HepG2 (cell line): Measurements from ENCODE around the gene SRSF10. TPM values are rescaled to one million over a fixed set of nuclear protein-coding genes. Genes with fewer than 3 reads are reported as not detected.

Source experiments
- ARNT2 ChIP-seq: sonication (generic); formaldehyde crosslinking; IDR thresholded peaks from 2 replicates; pipeline ENCODE4 v1.8.0; 2022; ENCODE audit warnings: mild to moderate bottlenecking, low read depth, missing genetic modification reagents, moderate library complexity
- CHD2 ChIP-seq: IDR thresholded peaks from 2 replicates; pipeline ENCODE4 v1.6.1; 2011; ENCODE audit warnings: low read depth, low read length, improper control_type of control experiment
- CREB1 ChIP-seq, 2 experiments: fragments of 450-650 bp in 1 of 2; IDR thresholded peaks; 2 replicates each; pipeline ENCODE4 v1.6.1; 2016 to 2017; ENCODE audit warnings: control low read depth in 1 of 2, mild to moderate bottlenecking in 1 of 2, missing compliant biosample characterization in 1 of 2, missing genetic modification characterization in 1 of 2
- ELF1 ChIP-seq: sonication (generic); formaldehyde crosslinking; IDR thresholded peaks from 2 replicates; pipeline ENCODE4 v1.4.0; 2020; ENCODE audit warnings: missing genetic modification reagents
- FOSL2 ChIP-seq: sonication (generic); formaldehyde crosslinking; IDR thresholded peaks from 2 replicates; pipeline ENCODE4 v1.4.0; 2020; ENCODE audit warnings: missing genetic modification reagents
- FOXK2 ChIP-seq: fragments of 450-650 bp; IDR thresholded peaks from 2 replicates; pipeline ENCODE4 v1.6.1; 2016
- HNF4A ChIP-seq: sonication (generic); formaldehyde crosslinking; IDR thresholded peaks from 2 replicates; pipeline ENCODE4 v1.4.0; 2020; ENCODE audit warnings: missing genetic modification reagents
- ISL2 ChIP-seq: sonication (generic); formaldehyde crosslinking; IDR thresholded peaks from 2 replicates; pipeline ENCODE4 v1.5.0; 2020; ENCODE audit warnings: missing genetic modification reagents
- KDM3A ChIP-seq: IDR thresholded peaks from 2 replicates; pipeline ENCODE4 v1.6.1; 2018; ENCODE audit warnings: low read depth, missing compliant biosample characterization
- MAF1 ChIP-seq: sonication (generic); formaldehyde crosslinking; IDR thresholded peaks from 2 replicates; pipeline ENCODE4 v1.5.0; 2020; ENCODE audit warnings: missing genetic modification reagents, borderline replicate concordance
- MAZ ChIP-seq, 2 experiments: sonication (generic) in 1 of 2; formaldehyde crosslinking in 1 of 2; IDR thresholded peaks; 2 replicates each; pipeline versions ENCODE4 v1.5.0 to v1.6.1; 2012 to 2020; ENCODE audit warnings: low read depth in 2 of 2, mild to moderate bottlenecking in 2 of 2, borderline replicate concordance in 1 of 2, improper control_type of control experiment in 1 of 2, low read length in 1 of 2, missing genetic modification reagents in 1 of 2, moderate library complexity in 1 of 2
- PRMT3 ChIP-seq: sonication (generic); formaldehyde crosslinking; IDR thresholded peaks from 2 replicates; pipeline ENCODE4 v1.8.1; 2022; ENCODE audit warnings: low read depth, mild to moderate bottlenecking, moderate library complexity, missing genetic modification reagents, borderline replicate concordance
- SMC3 ChIP-seq: IDR thresholded peaks from 2 replicates; pipeline ENCODE4 v1.6.1; 2011; ENCODE audit warnings: low read length, improper control_type of control experiment
- ZBTB42 ChIP-seq: sonication (generic); formaldehyde crosslinking; IDR thresholded peaks from 2 replicates; pipeline ENCODE4 v1.5.0; 2020; ENCODE audit warnings: mild to moderate bottlenecking, missing genetic modification reagents
- ZFP36 ChIP-seq: fragments of 150-350 bp; IDR thresholded peaks from 2 replicates; pipeline ENCODE4 v1.6.1; 2018; ENCODE audit warnings: borderline replicate concordance, low read length, low read depth; ENCODE audit not compliant: partially characterized antibody
- ZNF556 ChIP-seq: sonication (generic); formaldehyde crosslinking; IDR thresholded peaks from 2 replicates; pipeline ENCODE4 v1.4.0; 2020; ENCODE audit warnings: mild to moderate bottlenecking, missing genetic modification reagents, borderline replicate concordance
- polyA plus RNA-seq, 8 experiments: library from polyadenylated mRNA; depleted of rRNA in 3 of 8; stranded (reverse) in 7 of 8; unstranded in 1 of 8; fragments of >200 nt; fragmentation: Illumina TruSeq in 4 of 8; extraction: Trizol in 4 of 8; gene quantifications; 2 replicates each; pipeline versions ENCODE4 v1.2.1 to v1.2.3, GENCODE V29; 2011 to 2016; ENCODE audit warnings: low read depth in 4 of 8, missing spikeins in 1 of 8, mixed read lengths in 1 of 8; ENCODE audit not compliant: insufficient read depth in 1 of 8
- total RNA-seq, 5 experiments: library from RNA; depleted of rRNA; stranded (reverse); fragments of >200 nt; fragmentation: Illumina TruSeq; extraction: Trizol; gene quantifications; 2 replicates each; pipeline ENCODE4 v1.2.3, GENCODE V29; 2016; ENCODE audit warnings: low read depth in 1 of 5
- TF ChIP-seq, protein P1 (sequence below): sonication (generic); formaldehyde crosslinking; IDR thresholded peaks from 2 replicates; pipeline ENCODE4 v1.5.0; 2020; ENCODE audit warnings: mild to moderate bottlenecking, missing genetic modification reagents, borderline replicate concordance
- TF ChIP-seq, protein P2 (sequence below): sonication (generic); formaldehyde crosslinking; IDR thresholded peaks from 2 replicates; pipeline ENCODE4 v1.4.0; 2020; ENCODE audit warnings: missing genetic modification reagents
- TF ChIP-seq, protein P3 (sequence below): sonication (generic); formaldehyde crosslinking; IDR thresholded peaks from 2 replicates; pipeline ENCODE4 v1.4.0; 2020; ENCODE audit warnings: mild to moderate bottlenecking, missing genetic modification reagents

The SRSF10 gene
- total and polyA plus RNA-seq, 2 of the 13 experiments (the other 11 are each of a cell fraction or from before 2014, with no cell fraction given) = 126 to 186 TPM

DNA sequence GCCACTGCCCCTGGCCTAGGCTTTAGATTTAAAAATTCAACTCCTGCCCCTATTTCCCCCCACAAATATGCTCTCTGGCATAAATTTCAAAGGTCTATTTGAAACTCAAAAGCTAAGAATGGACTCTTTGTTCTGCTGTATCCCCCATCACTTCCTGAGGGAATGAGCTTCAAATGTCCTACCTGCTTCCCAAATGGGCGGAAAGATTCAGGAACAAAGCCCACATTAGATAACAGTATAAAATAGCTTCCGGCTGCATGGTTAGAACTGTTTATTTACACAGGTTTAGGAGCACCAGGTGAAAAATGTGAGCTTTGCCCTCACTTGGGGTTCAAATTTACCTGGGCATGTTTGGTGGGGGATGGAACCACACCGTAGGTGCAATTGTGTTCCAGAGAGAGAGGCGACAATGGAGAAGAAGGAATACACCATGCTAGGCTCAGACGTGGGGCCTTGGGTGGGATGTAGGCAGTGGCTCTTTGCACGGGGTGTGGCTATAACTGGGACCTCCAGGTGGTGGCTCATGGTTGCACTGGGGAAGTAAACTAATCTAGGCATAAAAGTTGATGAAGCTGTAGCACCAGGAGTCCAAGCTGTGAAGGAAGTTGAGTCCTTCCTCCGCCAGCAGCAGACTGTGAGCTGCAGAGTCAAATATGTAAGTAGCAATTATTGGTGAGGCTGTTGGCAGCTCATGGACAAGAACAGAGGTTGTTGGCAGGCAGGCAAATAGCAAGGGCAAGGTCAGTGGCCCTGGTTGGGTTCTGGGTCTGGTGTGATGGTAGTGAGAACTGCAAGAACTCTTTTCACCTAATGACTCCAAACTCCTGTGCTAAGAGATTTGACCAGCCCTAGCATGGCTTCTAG is 41.5 kb upstream of the SRSF10 start (continued):
- TF ChIP-seq, protein P1, sequence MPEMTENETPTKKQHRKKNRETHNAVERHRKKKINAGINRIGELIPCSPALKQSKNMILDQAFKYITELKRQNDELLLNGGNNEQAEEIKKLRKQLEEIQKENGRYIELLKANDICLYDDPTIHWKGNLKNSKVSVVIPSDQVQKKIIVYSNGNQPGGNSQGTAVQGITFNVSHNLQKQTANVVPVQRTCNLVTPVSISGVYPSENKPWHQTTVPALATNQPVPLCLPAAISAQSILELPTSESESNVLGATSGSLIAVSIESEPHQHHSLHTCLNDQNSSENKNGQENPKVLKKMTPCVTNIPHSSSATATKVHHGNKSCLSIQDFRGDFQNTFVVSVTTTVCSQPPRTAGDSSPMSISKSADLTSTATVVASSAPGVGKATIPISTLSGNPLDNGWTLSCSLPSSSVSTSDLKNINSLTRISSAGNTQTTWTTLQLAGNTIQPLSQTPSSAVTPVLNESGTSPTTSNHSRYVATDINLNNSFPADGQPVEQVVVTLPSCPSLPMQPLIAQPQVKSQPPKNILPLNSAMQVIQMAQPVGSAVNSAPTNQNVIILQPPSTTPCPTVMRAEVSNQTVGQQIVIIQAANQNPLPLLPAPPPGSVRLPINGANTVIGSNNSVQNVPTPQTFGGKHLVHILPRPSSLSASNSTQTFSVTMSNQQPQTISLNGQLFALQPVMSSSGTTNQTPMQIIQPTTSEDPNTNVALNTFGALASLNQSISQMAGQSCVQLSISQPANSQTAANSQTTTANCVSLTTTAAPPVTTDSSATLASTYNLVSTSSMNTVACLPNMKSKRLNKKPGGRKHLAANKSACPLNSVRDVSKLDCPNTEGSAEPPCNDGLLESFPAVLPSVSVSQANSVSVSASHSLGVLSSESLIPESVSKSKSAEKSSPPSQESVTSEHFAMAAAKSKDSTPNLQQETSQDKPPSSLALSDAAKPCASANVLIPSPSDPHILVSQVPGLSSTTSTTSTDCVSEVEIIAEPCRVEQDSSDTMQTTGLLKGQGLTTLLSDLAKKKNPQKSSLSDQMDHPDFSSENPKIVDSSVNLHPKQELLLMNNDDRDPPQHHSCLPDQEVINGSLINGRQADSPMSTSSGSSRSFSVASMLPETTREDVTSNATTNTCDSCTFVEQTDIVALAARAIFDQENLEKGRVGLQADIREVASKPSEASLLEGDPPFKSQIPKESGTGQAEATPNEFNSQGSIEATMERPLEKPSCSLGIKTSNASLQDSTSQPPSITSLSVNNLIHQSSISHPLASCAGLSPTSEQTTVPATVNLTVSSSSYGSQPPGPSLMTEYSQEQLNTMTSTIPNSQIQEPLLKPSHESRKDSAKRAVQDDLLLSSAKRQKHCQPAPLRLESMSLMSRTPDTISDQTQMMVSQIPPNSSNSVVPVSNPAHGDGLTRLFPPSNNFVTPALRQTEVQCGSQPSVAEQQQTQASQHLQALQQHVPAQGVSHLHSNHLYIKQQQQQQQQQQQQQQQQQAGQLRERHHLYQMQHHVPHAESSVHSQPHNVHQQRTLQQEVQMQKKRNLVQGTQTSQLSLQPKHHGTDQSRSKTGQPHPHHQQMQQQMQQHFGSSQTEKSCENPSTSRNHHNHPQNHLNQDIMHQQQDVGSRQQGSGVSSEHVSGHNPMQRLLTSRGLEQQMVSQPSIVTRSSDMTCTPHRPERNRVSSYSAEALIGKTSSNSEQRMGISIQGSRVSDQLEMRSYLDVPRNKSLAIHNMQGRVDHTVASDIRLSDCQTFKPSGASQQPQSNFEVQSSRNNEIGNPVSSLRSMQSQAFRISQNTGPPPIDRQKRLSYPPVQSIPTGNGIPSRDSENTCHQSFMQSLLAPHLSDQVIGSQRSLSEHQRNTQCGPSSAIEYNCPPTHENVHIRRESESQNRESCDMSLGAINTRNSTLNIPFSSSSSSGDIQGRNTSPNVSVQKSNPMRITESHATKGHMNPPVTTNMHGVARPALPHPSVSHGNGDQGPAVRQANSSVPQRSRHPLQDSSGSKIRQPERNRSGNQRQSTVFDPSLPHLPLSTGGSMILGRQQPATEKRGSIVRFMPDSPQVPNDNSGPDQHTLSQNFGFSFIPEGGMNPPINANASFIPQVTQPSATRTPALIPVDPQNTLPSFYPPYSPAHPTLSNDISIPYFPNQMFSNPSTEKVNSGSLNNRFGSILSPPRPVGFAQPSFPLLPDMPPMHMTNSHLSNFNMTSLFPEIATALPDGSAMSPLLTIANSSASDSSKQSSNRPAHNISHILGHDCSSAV (CRISPR knock-in tag) = no peak
- 0 out of 2 replicates have a peak, but pooled peaks have one; percentile 15 for TF ChIP-seq SMC3
- no peak for TF ChIP-seq PRMT3 (CRISPR knock-in tag)
- TF ChIP-seq ZBTB42 (CRISPR knock-in tag) = no peak; the same call in 1 of the 2 replicates
- TF ChIP-seq ISL2 = peak; percentile 95
- TF ChIP-seq, protein P2, sequence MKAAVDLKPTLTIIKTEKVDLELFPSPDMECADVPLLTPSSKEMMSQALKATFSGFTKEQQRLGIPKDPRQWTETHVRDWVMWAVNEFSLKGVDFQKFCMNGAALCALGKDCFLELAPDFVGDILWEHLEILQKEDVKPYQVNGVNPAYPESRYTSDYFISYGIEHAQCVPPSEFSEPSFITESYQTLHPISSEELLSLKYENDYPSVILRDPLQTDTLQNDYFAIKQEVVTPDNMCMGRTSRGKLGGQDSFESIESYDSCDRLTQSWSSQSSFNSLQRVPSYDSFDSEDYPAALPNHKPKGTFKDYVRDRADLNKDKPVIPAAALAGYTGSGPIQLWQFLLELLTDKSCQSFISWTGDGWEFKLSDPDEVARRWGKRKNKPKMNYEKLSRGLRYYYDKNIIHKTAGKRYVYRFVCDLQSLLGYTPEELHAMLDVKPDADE = no peak
- no peak for TF ChIP-seq ZFP36
- 0 out of 2 replicates have a peak, but pooled peaks have one; percentile 41 for TF ChIP-seq KDM3A (CRISPR knock-in tag)
- TF ChIP-seq ARNT2 (CRISPR knock-in tag) = peak; percentile 29; the same call in 1 of the 2 replicates
- TF ChIP-seq FOSL2 = 0 out of 2 replicates have a peak, but pooled peaks have one; percentile 50
- no peak for TF ChIP-seq CHD2
- TF ChIP-seq ZNF556 (CRISPR knock-in tag) = 0 out of 2 replicates have a peak, but pooled peaks have one; percentile 45
- TF ChIP-seq MAF1 = 0 out of 2 replicates have a peak, but pooled peaks have one; percentile 10
- peak; percentile 95 for TF ChIP-seq HNF4A
- TF ChIP-seq ELF1 = peak; percentile 63
- no peak for TF ChIP-seq MAZ (IDR thresholded peaks at IDR 0.05; ENCODE audit: borderline replicate concordance, low read depth, low read length)
- peak; percentile 61; the same call in 1 of the 2 replicates for TF ChIP-seq MAZ (CRISPR knock-in tag; IDR thresholded peaks at IDR 0.05; ENCODE audit: low read depth)
- TF ChIP-seq, protein P3, sequence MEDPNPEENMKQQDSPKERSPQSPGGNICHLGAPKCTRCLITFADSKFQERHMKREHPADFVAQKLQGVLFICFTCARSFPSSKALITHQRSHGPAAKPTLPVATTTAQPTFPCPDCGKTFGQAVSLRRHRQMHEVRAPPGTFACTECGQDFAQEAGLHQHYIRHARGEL (CRISPR knock-in tag) = no peak
- TF ChIP-seq FOXK2 = no peak
- TF ChIP-seq CREB1 (IDR thresholded peaks at IDR 0.05) = no peak
- TF ChIP-seq CREB1 (CRISPR knock-in tag; IDR thresholded peaks at IDR 0.05) = peak; percentile 91
